ENCODE data around the gene MLXIP. TPM values are rescaled to one million over a fixed set of nuclear protein-coding genes. Genes with fewer than 3 reads are reported as not detected.

MLXIP gene
- 2.3 and 2.9 TPM in 2 replicates for polyA plus RNA-seq

GRCh38 chr12:122078141-122079032, at the start of gene MLXIP:
Gene MLXIP, plus strand, starts transcription at chr12:122078756. Its CDS starts 98 bp downstream, at chr12:122078854.

DNA sequence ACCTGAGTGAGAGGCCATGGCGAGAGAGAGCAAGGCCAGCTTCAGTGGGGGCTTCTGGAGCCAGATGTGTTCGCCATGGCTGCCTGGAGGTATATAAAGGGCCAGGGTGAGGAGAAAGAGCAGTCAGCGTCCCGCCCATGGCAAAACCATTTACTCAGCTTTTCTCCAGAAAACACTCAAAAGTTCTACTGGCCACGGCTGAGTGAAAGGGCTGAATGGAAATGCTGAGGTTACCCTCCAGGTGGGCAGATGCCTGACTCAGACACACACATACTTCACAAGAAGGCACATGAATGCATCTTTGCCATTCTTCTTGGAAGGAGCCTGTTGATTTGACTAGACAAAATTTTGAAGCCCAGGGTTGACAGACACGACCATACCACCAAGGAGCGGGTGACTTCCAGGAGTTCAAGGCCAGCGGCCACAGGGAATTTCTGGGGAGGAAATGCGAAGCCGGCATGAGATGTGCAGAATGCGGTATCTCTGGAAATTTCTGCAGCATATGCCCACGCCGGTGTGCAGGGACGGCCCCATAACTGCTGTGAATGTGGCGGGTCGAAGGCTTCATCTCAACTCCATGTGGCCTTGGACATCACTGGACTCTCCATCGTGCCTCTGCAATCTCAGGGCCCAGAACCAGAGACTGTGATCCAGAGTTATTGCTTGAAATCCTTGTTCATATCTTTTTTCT, 95.7 kb downstream of the MLXIP start, which contains the start of gene IL31:
Gene IL31, minus strand, starts transcription at position 67 of the 691 bp plus-strand sequence. Its CDS starts 49 bp downstream, at position 18.

DNA sequence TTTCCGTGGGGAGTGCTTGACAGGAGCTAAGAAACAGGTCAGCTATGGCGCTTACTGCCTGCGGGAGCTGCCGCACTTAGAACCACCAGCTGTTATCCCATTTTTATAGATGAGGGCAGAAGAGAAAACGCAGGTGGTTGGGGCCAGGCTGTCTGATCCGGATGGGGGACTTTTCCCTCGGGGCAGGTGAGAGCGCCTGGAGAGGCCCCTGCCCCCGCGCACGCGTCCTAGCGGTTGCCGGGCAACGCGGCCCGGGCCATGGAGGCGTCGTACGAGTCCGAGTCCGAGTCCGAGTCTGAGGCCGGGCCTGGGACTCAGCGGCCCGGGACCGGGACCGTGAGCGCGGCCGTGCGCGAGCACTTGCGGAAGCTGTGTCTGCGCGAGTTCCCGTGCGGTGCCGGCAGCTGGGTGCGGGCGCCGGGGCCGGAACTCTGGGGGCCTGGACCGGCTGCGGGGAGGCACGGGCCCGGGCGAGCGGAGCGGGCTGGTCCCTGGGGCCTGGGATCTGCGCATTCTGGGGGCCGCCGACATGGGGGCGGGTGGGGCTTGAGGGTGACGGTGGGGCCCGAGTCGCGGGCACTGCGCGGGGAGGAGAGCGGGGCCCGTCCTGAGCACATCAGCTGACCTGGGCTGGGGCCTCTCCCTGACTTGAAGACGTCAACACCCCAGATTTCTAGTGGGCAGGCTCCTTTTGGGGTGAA, 104.5 kb downstream of the MLXIP start, which contains the start of gene LRRC43:
Gene LRRC43, plus strand, starts transcription at position 237 of the 701 bp plus-strand sequence. Its CDS starts 22 bp downstream, at position 259.

Other genes starting within 250 kb of the MLXIP start
- gene HPD, start 219.9 kb upstream of the MLXIP start, polyA plus RNA-seq = not detected in 2 replicates
- 20.5 and 35.4 TPM in 2 replicates for gene PSMD9, start 190.0 kb upstream of the MLXIP start, polyA plus RNA-seq
- gene CFAP251, start 160.2 kb upstream of the MLXIP start, polyA plus RNA-seq = 3.4 and 7.0 TPM in 2 replicates
- gene BCL7A, start 56.9 kb upstream of the MLXIP start, polyA plus RNA-seq = 4.0 and 6.4 TPM in 2 replicates
- not detected in 2 replicates for gene IL31, start 95.5 kb downstream of the MLXIP start, polyA plus RNA-seq
- 0.73 TPM in 1 of 2 replicates, not detected in the other for gene LRRC43, start 104.4 kb downstream of the MLXIP start, polyA plus RNA-seq
- 3.0 and 4.2 TPM in 2 replicates for gene B3GNT4, start 125.0 kb downstream of the MLXIP start, polyA plus RNA-seq
- 50.7 and 61.4 TPM in 2 replicates for gene DIABLO, start 147.3 kb downstream of the MLXIP start, polyA plus RNA-seq
- 8.6 and 17.3 TPM in 2 replicates for gene VPS33A, start 187.7 kb downstream of the MLXIP start, polyA plus RNA-seq